ENCODE results near the gene ZSWIM5.

GRCh38 chr1:45141247-45142003 lies 65.0 kb downstream of the ZSWIM5 start:
- TF ChIP-seq POLR2A (IDR thresholded peaks at IDR 0.05; ENCODE audit: low read depth, low read length) (no peak), TAF1 (IDR thresholded peaks at IDR 0.05; ENCODE audit: borderline replicate concordance, low read depth, low read length) (no peak), POLR2AphosphoS5 (IDR thresholded peaks at IDR 0.05; ENCODE audit: low read depth, low read length) (no peak)

Measured in GM12892 (cell line).